Kasumi-1 (cell line): ENCODE measurements around the gene MTHFSD.
A peak's percentile ranks its signal among the peaks of the same experiment; 100 is the strongest.

Source experiments
- DNase-seq, 2 experiments: peaks; one replicate each; lab custom pipeline; 2025; lab: John Stamatoyannopoulos, UW

Gene MTHFSD

DNA sequence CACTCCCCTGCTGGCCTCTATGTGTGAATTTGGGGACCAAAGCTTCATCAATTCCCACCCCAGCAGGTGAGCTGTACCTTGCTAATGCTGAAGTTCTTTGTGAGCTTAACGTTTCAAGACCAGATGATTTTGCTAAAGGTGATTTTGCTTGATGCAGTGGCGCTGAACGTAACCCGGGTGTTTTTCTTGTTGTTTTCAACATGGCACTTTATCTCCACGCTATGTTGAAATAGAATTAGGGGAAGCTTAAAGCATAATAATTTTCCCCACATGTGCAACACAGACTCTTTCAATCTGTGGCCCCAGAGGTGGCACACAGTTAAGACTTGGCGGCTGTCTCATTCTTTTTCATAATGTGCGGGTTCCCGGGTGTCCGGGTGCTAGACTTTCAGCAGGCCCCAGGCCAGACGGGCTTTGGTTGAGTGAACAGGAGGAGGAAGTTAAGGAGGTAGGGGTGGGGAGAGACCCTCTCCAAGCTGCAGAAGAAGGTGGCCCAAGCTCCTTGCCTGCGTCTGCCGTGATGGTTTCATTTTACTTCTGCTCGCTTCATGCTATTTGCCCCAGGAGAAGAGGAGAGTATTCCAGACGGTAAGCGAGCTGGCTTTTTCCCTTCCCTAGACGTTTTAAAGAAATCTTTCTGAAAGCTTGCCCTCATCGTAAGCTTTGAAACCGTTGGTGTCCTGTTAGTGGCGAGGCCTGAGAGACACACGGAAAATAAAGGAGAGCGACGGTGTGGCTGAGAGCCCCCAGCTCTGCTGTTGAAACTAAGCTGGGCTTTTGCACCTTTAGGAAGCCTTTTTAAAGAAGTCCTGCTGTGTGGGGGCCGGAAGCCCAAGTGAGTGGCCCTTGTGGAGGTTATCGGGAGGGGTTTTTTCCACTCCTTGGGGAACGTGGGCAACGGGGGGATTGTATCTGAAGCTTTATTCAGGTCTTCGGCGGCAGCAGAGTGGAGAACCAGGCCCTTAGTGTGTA lies 15.8 kb upstream of the MTHFSD start:
- no peak for DNase-seq

DNA sequence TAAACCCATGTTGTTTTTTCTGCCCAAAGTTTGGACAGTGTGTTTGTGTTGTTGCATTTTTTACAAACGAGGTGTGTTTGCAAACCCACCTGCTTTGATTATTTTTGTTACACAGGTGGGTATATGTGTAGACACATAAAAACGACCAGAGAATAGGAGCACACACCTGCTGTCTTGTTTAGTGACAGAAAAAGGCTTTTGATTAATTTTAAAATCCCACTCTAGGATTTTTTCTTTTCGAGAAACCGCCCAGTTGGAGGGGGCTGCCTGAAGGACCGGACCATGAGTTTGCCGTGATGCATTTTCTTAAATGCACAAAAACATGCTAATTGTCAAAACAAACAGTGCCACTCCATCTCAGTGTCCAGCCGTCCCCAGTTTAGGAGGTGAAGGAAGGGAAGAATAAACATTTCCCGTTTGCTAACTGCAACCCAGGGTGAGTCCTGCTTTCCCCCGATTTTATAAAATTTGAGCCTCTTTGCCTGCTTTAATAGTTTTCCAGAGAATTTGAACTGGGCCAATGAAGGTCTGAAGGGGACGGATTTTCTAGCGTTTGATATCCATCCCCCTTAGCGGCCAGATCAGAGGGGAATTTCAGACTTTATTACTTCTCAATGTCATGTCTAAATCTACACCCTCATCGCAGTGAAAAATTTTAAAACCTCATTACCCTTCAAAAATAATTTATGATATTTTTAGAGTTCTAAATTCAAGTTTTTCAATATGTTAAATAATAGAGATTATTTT lies 14.8 kb upstream of the MTHFSD start:
- no peak for DNase-seq

DNA sequence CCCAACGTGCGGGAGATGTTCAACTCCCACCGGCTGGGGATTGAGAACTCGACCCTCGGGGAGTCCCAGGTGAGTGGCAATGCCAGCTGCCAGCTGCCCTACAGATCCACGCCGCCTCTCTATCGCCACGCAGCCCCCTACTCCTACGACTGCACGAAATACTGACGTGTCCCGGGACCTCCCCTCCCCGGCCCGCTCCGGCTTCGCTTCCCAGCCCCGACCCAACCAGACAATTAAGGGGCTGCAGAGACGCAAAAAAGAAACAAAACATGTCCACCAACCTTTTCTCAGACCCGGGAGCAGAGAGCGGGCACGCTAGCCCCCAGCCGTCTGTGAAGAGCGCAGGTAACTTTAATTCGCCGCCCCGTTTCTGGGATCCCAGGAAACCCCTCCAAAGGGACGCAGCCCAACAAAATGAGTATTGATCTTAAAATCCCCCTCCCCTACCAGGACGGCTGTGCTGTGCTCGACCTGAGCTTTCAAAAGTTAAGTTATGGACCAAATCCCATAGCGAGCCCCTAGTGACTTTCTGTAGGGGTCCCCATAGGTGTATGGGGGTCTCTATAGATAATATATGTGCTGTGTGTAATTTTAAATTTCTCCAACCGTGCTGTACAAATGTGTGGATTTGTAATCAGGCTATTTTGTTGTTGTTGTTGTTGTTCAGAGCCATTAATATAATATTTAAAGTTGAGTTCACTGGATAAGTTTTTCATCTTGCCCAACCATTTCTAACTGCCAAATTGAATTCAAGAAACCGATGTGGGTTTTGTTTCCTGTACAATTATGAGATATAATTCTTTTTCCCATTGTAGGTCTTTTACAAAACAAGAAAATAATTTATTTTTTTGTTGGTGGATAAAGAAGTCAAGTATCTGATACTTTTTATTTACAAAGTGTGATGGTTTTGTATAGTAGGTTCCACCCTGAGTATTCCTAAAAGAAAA lies 13.9 kb upstream of the MTHFSD start:
- DNase-seq: no peak

DNA sequence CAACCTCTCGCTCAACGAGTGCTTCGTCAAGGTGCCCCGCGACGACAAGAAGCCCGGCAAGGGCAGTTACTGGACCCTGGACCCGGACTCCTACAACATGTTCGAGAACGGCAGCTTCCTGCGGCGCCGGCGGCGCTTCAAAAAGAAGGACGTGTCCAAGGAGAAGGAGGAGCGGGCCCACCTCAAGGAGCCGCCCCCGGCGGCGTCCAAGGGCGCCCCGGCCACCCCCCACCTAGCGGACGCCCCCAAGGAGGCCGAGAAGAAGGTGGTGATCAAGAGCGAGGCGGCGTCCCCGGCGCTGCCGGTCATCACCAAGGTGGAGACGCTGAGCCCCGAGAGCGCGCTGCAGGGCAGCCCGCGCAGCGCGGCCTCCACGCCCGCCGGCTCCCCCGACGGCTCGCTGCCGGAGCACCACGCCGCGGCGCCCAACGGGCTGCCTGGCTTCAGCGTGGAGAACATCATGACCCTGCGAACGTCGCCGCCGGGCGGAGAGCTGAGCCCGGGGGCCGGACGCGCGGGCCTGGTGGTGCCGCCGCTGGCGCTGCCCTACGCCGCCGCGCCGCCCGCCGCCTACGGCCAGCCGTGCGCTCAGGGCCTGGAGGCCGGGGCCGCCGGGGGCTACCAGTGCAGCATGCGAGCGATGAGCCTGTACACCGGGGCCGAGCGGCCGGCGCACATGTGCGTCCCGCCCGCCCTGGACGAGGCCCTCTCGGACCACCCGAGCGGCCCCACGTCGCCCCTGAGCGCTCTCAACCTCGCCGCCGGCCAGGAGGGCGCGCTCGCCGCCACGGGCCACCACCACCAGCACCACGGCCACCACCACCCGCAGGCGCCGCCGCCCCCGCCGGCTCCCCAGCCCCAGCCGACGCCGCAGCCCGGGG lies 12.9 kb upstream of the MTHFSD start:
- DNase-seq: no peak

DNA sequence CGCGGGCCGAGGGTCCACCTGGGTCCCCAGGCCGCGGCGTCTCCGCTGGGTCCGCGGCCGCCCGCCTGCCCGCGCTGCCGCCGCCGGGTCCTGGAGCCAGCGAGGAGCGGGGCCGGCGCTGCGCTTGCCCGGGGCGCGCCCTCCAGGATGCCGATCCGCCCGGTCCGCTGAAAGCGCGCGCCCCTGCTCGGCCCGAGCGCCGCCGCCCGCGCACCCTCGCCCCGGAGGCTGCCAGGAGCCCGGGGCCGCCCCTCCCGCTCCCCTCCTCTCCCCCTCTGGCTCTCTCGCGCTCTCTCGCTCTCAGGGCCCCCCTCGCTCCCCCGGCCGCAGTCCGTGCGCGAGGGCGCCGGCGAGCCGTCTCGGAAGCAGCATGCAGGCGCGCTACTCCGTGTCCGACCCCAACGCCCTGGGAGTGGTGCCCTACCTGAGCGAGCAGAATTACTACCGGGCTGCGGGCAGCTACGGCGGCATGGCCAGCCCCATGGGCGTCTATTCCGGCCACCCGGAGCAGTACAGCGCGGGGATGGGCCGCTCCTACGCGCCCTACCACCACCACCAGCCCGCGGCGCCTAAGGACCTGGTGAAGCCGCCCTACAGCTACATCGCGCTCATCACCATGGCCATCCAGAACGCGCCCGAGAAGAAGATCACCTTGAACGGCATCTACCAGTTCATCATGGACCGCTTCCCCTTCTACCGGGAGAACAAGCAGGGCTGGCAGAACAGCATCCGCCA lies 12.1 kb upstream of the MTHFSD start:
- no peak for DNase-seq

DNA sequence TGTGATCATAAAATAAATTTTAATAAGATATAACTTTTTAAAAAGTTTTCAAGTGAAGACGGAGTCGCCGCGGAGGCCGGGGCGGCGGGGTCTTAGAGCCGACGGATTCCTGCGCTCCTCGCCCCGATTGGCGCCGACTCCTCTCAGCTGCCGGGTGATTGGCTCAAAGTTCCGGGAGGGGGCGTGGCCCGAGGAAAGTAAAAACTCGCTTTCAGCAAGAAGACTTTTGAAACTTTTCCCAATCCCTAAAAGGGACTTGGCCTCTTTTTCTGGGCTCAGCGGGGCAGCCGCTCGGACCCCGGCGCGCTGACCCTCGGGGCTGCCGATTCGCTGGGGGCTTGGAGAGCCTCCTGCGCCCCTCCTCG lies 11.5 kb upstream of the MTHFSD start, which contains the start of gene FOXC2:
TSS of gene FOXC2 (plus strand) at position 229 of the 365 bp plus-strand sequence. CDS start 507 bp downstream, outside the sequence.
- DNase-seq: no peak

DNA sequence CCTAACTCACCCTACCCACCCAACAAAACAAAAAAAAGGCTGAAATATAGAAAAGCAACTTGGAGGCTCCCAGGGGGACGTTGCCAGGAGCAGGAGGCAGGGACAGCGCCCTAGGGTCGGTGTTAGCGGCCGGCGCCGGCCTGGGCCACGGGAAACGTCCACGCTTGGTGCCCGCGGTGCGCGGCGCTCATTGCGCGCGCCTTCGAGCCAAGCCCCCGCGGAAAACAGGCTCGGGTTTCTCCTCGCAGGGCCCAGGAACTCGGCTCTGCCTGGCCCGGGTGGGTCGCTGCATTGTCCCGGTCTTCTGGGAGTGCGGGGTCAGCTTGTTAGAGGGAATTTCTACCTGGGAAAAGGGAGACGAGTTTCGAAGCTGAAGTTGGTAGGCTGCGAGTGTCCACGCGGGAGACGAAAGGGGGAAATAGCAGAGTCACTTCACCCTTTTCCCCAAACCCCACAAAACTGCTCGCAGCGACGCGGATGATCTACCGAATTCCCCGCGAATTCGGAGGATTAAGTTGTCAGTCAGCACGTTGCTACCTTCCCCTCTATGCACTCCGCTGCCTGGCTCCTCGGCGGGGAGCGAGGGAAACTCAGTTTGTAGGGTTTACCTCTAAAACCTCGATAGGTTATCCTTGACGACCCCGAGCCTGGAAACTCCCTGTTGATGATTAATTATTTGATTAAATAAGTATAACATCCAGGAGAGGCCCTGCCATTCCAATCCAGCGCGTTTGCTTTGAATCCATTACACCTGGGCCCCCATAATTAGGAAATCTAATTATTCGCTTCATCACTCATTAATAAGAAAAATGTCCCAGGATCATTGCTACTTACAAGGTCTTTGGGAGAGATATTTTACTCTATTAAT lies 10.8 kb upstream of the MTHFSD start:
- no peak for DNase-seq

DNA sequence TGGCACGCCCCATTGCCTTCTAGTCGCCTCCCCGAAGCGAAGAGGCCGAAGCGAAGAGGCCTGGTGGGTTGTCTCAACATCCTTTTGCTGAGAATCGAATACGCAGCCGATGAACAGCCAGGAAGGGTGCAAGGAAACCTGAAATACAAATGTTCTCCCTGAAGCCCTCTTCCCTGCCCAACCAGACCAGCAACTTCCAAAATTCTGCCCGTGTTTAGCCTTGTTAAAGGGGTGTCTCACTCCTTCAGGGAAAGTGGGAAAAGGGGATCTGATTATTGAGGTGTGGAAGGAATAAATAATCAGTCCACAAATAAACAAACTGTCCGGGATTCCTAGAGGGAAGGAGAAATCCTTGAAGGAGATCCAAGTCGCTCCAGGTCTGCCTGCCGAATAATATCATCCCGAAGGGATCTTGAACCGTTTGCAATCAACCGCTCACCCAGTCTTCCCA lies 10.2 kb upstream of the MTHFSD start:
- no peak for DNase-seq

DNA sequence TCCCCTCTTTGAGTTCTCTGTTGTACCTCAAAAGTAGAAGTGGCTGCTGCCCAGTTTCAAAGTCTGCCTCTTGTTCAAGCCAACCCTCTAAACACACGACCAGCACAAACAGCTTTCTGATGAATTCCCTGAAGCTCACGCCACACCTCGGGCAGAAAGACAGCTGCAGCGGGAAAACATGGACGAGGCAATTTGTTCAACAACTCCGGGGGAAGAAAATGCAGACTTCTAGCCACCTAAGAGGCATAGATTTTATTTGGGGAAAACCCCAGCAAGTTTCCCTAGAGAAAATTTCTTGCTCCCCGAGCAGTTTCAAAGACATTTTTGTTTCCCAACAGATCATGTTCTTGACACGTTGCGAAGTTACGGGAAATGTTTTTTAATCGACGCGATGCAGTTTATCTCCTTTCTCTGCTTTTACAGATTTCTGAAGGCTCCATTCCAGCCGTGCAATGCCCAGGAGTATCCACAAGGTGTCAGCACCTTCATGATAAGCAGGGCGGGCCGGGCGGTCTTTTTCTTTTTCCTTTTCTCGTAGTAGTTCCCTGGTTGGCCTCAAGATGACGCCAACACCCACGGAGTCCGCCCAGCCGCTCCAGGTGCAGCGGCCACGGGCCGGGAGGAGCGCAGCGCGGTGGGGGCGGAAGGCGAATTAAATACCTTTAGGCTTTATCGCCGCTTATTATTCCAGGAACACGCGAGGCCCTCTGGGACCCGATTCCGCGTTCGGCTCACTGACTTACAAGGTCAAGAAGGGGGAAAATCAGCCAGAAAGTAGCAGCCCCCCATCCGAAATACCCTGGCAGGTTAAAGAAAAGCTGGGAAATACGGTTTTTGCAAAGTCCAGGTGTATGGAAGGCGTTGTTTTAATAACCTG lies 8.7 kb upstream of the MTHFSD start:
- peak; percentile 89 to 92 for DNase-seq

DNA sequence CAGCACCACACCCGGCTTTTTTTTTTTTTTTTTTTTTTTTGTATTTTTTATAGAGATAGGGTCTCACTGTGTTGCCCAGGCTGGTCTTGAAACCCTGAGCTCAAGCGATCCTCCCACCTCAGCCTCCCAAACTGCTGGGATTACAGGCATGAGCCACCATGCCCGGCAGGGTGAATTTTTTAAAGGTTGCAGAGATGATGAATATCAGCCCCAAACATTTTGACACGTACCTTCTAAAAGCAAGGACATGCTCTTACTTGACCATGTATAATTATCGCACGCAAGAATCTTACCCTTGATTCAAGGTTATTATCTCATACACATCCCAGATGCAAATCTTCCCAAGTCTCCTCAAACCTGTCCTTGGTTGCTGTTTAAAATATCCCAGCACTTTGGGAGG lies 7.3 kb upstream of the MTHFSD start:
- no peak for DNase-seq

DNA sequence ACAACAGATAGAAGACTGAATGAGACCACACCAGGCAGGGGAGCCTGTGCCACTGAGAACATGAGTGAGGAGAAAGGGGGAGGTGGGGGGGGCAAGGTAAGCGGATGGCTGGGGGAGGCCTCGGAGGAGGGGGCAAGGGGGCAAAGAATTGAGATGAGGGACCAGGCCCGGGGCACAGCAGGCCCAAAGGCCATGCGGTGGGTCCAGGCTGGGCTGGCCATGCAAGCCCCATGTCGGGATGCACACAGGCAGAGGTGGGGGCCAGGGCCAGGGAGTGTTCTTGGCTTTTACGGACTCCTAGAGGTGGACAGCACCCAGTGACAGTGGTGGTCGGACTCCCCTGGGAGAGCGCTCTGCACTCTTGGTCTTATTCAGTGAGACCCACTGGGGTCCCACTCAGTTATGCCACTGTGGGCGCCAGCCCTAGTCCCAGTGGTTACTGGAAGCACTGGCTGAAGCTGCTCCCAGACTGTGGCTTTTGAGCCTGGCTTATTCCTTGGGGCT lies 4.8 kb upstream of the MTHFSD start:
- no peak for DNase-seq

DNA sequence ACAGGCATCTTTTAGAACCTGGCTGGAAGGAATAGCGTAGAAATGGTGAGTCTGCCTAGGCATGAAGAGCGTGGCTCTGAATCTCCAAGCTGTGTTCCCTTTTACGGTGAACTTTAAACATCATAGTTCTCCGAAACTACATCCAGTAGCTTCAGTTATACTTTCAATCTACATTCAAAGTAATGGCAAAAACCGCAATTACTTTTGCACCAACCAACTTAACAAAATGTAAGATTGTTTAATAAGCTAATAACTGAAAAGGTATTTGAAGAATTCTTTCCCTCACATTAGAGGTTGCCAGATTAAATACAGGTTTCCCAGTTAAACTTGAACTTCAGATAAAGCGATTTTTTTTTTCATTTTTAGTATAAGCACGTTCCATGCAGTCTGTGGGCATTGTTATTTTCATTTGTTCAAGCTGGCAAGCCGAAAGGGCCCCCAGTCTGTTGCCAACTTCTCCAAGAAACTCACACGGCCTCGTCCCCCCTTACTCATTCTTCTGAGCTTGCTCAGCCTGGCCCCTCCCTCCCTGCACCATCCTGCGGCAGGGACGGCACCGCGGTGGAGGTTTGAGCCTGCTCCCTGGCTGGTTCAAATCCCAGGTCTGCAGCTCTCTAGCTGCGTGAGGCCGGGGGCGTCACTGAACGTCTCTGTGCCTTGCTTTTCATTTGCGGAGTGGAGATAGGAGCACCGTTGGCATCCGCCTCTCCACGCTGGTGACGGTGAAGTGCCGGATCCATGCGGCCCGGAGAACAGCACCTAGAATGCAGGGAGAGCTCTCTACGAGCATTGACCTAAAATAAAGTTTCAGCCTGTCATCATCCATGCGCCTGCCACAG lies 3.5 kb upstream of the MTHFSD start:
- no peak for DNase-seq

DNA sequence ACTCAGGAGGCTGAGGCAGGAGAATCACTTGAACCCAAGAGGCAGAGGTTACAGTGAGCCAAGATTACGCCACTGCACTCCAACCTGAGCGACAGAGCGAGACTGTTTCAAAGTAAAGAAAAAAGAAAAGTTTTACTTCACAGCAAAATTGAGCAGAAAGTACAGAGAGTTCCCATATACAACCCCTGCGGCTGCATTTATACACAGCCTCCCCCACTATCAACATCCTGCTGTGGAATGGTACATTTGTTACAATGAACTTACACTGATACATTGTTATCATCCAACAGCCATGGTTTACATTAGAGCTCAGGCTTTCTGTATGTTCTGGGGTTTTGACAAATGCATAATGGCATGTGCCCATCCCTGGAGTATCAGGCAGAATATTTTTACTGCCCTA lies 2.6 kb upstream of the MTHFSD start:
- no peak for DNase-seq

DNA sequence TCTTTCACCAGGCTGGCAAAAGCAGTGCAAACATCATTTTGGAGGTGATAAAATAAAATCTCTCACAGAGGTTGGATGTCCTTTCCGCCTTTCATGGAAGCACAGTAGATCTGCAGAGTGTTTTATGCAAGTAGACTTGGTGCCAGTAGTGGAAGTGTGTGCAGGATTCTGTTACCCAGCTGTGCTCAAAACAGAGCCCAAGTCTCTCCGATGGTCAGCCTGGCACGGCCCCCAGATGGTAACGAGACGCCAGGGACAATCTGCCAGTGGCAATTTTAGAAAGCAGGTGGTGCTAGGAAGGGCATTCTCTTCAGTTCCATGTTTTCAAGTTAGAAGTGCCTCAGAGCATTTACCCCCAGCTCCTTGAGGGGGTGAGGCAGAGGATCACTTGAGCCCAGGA lies 1.5 kb upstream of the MTHFSD start:
- no peak for DNase-seq

DNA sequence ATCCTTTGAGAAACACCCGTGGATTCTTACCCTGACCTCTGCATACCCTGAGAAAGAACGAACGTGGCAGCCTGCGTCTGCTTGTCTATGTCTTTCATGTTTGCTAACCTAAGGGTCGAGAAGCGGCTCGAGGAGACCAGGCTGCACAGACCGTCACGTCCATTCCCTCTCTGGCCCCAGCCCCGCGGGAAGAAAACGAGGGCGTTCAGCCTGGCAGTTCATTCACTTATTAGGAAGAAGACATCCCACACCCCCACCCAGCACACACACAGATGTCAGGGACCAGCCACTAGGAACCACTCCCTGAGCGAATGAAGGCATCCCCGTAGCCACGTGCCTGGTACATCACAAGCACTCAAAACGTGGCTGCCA lies 655 bp upstream of the MTHFSD start:
- no peak for DNase-seq

DNA sequence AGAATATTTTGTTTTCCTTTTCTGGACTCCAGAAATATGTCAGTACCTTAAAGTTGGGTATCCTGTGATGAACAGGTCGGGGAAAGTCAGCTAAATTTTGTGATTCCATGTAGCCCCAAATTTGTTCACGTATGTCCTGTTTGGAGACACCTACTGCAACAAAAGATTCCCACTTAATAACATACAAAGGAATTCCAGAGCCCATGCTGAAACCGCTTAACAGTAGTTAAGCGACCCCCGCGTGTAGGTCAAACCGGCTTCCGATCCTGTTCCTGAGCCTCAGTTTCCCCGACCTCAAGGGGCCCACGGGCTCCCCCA lies 477 bp downstream of the MTHFSD start:
- DNase-seq: no peak

DNA sequence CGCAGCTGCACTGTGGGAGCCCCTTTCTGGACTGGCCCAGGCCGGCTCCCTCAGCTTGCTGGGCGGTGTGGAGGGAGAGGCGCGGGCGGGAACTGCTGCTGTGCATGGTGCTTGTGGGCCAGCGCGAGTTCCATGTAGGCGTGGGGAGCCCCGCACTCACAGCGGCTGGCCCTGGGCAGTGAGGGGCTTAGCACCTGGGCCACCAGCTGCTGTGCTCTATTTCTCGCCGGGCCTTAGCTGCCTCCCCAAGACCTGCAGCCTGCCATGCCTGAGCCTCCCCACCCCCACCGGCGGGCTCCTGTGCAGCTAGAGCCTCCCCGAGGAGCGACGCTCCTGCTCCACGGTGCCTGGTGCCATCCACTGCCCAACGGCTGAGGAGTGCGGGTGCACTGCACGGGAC lies 1.7 kb downstream of the MTHFSD start:
- no peak for DNase-seq
